Mesendoderm (in vitro differentiated cells): ENCODE measurements around the gene CFB.

ENCODE experiments used
- DNase-seq: peaks from one replicate; pipeline ENCODE4 v3.0.0; 2013
- H2AK5ac ChIP-seq: 2 replicates; pipeline ENCODE4 v1.6.1; 2013; ENCODE audit warnings: low read length, inconsistent platforms
- H2BK120ac ChIP-seq: 2 replicates; pipeline ENCODE4 v1.6.1; 2013; ENCODE audit warnings: low read depth, mild to moderate bottlenecking, low read length, moderate library complexity, mixed read lengths
- H2BK15ac ChIP-seq: replicated peaks from 2 replicates; pipeline ENCODE4 v1.6.1; 2013; ENCODE audit warnings: low read depth, mild to moderate bottlenecking, moderate library complexity
- H2BK5ac ChIP-seq: 2 replicates; pipeline ENCODE4 v1.6.1; 2013; ENCODE audit warnings: low read length, inconsistent platforms
- H3K18ac ChIP-seq: 2 replicates; pipeline ENCODE4 v1.6.1; 2013; ENCODE audit warnings: mild to moderate bottlenecking, low read length, mixed read lengths
- H3K23ac ChIP-seq: one replicate; pipeline ENCODE4 v1.6.1; 2013; ENCODE audit warnings: low read length
- H3K27ac ChIP-seq: 2 replicates; pipeline ENCODE4 v1.5.1; 2013; ENCODE audit warnings: low read depth, mild to moderate bottlenecking, inconsistent platforms, low read length, moderate library complexity
- H3K27me3 ChIP-seq: 2 replicates; pipeline ENCODE4 v1.6.1; 2013; ENCODE audit warnings: low read length, control low read depth, mild to moderate bottlenecking, inconsistent platforms; ENCODE audit not compliant: insufficient read depth, poor library complexity
- H3K36me3 ChIP-seq: 2 replicates; pipeline ENCODE4 v1.6.1; 2013; ENCODE audit warnings: low read length, inconsistent platforms; ENCODE audit not compliant: control insufficient read depth, insufficient read depth
- H3K4ac ChIP-seq: one replicate; pipeline ENCODE4 v1.6.1; 2013; ENCODE audit warnings: low read depth, mild to moderate bottlenecking, low read length, moderate library complexity
- H3K4me1 ChIP-seq: 2 replicates; pipeline ENCODE4 v1.6.1; 2013; ENCODE audit warnings: low read depth, low read length, inconsistent platforms; ENCODE audit not compliant: control insufficient read depth
- H3K4me2 ChIP-seq: 2 replicates; pipeline ENCODE4 v1.6.1; 2013; ENCODE audit warnings: low read length
- H3K4me3 ChIP-seq: 2 replicates; pipeline ENCODE4 v1.5.1; 2013; ENCODE audit warnings: mild to moderate bottlenecking, low read length
- H3K56ac ChIP-seq: one replicate; pipeline ENCODE4 v1.6.1; 2013; ENCODE audit warnings: low read length
- H3K79me1 ChIP-seq: 2 replicates; pipeline ENCODE4 v1.6.1; 2013; ENCODE audit warnings: low read length, inconsistent platforms
- H3K79me2 ChIP-seq: 2 replicates; pipeline ENCODE4 v1.6.1; 2013; ENCODE audit warnings: mild to moderate bottlenecking, low read length; ENCODE audit not compliant: control insufficient read depth, insufficient read depth
- H3K9ac ChIP-seq: 2 replicates; pipeline ENCODE4 v1.6.1; 2013; ENCODE audit warnings: low read length, inconsistent platforms
- H4K5ac ChIP-seq: one replicate; pipeline ENCODE4 v1.6.1; 2013; ENCODE audit warnings: low read length
- H4K8ac ChIP-seq: one replicate; pipeline ENCODE4 v1.6.1; 2013; ENCODE audit warnings: low read depth, mild to moderate bottlenecking, control low read depth, low read length, moderate library complexity
- WGBS: extraction: QIAGEN DNeasy Blood & Tissue Kit; methylation state at CpG from one replicate; pipeline ENCODE4 v1.1.7; 2013; ENCODE audit warnings: low lambda C conversion rate, missing lambda C conversion rate; ENCODE audit not compliant: insufficient coverage; ENCODE audit errors: extremely low coverage; 5-methylcytosine and 5-hydroxymethylcytosine counted together

The CFB gene

DNA sequence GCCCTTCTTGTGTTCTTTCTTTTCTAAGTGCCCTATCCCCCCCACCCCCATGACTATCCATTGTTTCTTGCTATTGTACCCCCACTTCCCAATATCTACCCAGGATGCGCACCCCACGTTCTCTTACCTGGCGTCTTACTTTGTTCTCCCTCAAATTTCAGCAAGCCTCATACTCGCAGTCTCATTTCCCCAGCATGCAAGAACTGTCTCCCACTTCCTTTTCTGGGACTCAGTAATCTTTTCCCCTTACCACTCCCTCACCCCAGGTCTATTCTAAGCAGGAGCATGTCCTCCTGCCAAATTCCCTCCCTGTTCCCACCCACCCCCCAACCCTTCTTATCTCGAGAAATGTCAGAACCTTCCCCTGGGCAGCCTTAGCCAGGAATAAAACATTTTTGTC, 46.7 kb upstream of the CFB start:
- Histone ChIP-seq H2AK5ac (no peak overlapping the region), H3K79me2 (peaks cover 4% of the 10 kb centered on the region), H3K4me3 (no peak overlapping the region), H2BK120ac (no peak overlapping the region), H3K4me2 (no peak overlapping the region), H3K36me3 (no peaks in the 10 kb centered on the region), H4K8ac (no peak overlapping the region), H3K79me1 (peaks cover 4% of the 10 kb centered on the region), H3K9ac (no peak overlapping the region), H3K56ac (no peak overlapping the region), H2BK15ac (no peak overlapping the region), H2BK5ac (no peak overlapping the region), H4K5ac (no peak overlapping the region), H3K4me1 (no peaks in the 10 kb centered on the region), H3K27ac (no peak overlapping the region), H3K23ac (no peak overlapping the region), H3K18ac (no peak overlapping the region), H3K4ac (no peak overlapping the region), H3K27me3 (no peaks in the 10 kb centered on the region)
- DNase-seq = no peak
- WGBS = no CpG with 5 or more reads among the region's 5 CpGs

DNA sequence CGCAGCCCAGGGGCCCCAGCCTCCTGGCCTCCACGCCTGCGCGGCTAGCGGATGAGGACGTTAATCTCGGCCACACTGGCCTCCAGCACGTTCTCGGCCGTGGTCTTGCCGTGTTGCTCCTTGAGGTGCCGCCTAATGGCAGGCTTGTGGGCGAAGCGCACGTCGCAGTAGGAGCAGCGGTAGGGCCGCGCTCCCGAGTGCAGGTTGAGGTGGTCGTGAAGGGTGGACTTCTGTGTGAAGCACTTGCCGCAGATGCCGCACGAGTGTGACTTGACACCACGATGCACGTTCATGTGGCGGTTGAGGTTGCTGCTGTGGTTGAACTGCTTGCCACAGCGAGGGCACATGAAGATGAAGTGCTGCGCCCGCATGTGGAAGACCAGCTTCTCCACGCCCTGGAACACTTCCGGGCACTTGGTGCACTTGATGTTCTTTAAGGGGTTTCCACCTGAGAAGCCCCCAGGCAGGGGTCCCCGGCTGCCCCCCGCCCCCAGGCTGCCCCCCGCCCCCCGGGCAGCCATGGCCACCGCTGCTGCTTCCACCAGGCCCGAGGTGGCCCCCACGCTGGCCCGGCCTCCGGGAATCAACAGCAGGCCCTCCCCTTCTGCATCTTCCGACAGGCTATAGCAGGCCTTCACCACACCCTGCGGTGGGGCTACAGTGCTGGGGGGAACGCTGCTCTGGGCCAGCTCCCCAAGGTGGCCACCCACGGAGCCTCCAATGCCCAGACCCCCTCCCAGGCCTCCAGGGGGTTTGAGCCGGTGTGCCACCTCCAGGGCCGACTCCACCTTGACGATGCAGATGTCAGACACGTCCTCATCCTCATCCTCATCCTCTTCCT, 45.8 kb upstream of the CFB start:
- H3K4me3 ChIP-seq = no peak overlapping the region
- DNase-seq = no peak

DNA sequence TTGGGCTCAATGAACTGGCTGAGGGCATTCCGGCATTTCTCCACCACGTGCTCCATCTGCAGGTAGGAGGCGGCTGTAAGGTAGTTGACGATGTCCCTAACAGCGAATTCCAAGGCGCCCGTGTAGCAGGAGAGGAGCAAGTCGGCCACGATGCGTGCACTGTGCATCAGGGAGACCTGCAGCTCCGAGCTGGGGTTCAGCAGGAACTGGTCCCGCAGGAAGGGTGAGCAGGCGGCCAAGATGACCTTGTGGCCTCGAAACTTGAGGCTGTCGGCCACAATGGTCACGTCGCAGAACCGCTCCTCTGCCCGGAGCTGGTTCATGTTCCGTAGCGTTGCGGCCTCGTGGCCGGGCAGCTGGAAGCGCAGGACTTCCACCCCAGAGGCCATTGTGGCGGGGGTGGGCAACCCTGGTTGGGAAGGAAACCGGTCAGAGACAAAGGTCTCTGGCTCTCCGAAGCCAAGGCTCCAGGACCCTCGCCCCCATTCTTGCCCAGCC, 44.9 kb upstream of the CFB start:
- H2BK15ac ChIP-seq = no peak overlapping the region
- H3K56ac ChIP-seq = peak overlapping the region; percentile 90
- peaks cover 4% of the 10 kb centered on the region for H3K79me2 ChIP-seq
- no peak overlapping the region for H3K27ac ChIP-seq
- H4K8ac ChIP-seq = no peak overlapping the region
- no CpG with 5 or more reads among the region's 29 CpGs for WGBS
- H2BK120ac ChIP-seq = no peak overlapping the region
- DNase-seq = peak; percentile 66
- H3K9ac ChIP-seq = peak overlapping the region; percentile 53
- no peak overlapping the region for H2BK5ac ChIP-seq
- no peaks in the 10 kb centered on the region for H3K36me3 ChIP-seq
- H2AK5ac ChIP-seq = no peak overlapping the region
- H3K4ac ChIP-seq = no peak overlapping the region
- no peak overlapping the region for H3K23ac ChIP-seq
- H3K18ac ChIP-seq = no peak overlapping the region
- peak overlapping the region; percentile 27 for H3K4me2 ChIP-seq
- H3K79me1 ChIP-seq = peaks cover 4% of the 10 kb centered on the region
- no peak overlapping the region for H4K5ac ChIP-seq
- no peak overlapping the region for H3K4me3 ChIP-seq
- no peaks in the 10 kb centered on the region for H3K4me1 ChIP-seq
- H3K27me3 ChIP-seq = no peaks in the 10 kb centered on the region

More for the DNA sequence above, 45.8 kb upstream of the CFB start:
- Histone ChIP-seq H3K36me3 (no peaks in the 10 kb centered on the region), H2BK15ac (no peak overlapping the region), H3K79me1 (peaks cover 4% of the 10 kb centered on the region), H2BK120ac (no peak overlapping the region), H4K5ac (no peak overlapping the region), H3K56ac (no peak overlapping the region), H3K79me2 (peaks cover 4% of the 10 kb centered on the region), H3K27ac (no peak overlapping the region), H3K27me3 (no peaks in the 10 kb centered on the region), H2BK5ac (no peak overlapping the region), H3K4ac (no peak overlapping the region), H4K8ac (no peak overlapping the region), H3K9ac (no peak overlapping the region), H3K23ac (no peak overlapping the region), H3K4me1 (no peaks in the 10 kb centered on the region), H3K4me2 (no peak overlapping the region), H3K18ac (no peak overlapping the region), H2AK5ac (no peak overlapping the region)
- no CpG with 5 or more reads among the region's 49 CpGs for WGBS

DNA sequence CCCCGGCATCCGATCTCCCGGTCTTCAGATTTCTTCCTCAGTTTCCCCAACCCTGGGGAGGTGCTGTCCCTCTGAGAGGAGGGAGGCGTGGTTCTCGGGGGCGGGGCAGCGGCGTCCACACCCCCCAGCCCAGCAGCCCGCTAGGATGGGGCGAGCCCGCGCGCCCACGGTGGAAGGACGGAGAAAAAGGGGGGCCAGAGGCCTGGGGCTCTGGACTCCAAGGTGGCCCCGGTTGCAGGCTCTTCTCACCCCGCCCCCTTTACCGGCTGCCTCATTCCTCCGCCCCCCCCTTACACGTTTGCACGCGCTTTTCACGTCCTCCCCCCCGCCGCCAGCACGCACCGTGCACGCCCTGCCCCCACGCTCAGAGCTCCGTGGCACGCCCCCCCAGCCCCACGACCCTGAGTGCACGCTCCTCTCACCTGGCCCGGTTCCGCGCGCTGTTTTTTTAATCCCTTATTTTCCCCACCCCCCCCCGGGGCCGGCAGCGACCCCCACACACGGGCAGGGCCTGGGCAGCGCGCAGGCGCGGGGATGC, 44.4 kb upstream of the CFB start:
- Histone ChIP-seq H2BK15ac (no peak overlapping the region), H3K27me3 (no peaks in the 10 kb centered on the region), H3K4me3 (peak overlapping the region; percentile 36), H2BK5ac (no peak overlapping the region), H4K5ac (no peak overlapping the region), H4K8ac (peak overlapping the region; percentile 98), H2BK120ac (peak overlapping the region; percentile 70), H3K4me2 (peak overlapping the region; percentile 27), H3K4me1 (no peaks in the 10 kb centered on the region), H3K79me1 (peaks cover 4% of the 10 kb centered on the region), H3K9ac (peak overlapping the region; percentile 53), H3K18ac (peak overlapping the region; percentile 99), H3K79me2 (peaks cover 4% of the 10 kb centered on the region), H3K36me3 (no peaks in the 10 kb centered on the region), H3K27ac (peak overlapping the region; percentile 34), H2AK5ac (no peak overlapping the region), H3K23ac (no peak overlapping the region), H3K56ac (peak overlapping the region; percentile 90), H3K4ac (peak overlapping the region; percentile 77)
- WGBS = no CpG with 5 or more reads among the region's 45 CpGs
- DNase-seq = no peak

DNA sequence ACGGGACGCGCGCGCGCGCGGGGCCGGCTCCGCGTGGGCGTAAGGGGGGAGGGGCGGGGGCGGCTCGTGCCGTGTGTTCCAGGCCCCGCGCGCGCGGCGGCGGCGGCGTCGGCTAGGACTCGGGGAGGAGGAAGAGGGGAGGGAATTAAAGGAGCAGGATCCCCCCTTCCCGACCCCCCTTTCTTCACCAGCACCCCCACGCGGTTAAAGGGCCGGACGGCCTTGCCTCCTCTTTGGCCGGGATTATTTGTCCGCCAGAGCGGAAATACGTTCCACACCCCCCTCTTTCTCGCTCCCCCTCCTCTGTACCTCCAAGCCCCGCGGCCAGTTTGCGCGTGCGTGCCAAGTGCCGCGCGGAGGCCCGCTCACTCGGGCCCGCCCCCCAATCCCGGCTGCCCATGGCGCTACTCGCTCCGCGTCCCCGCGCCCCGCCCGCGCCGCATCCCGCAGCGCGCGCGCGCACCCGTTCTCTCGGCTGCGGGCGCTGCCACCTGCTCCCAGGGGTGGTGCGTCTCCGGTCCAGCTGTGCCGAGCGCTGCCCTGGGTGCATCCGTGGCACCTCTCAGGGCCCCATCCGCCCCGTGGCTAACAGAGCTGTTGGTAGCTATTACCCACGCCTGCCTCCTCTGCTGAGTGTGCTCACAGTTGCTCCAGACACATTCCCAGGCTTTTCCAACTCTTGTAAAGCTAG, 43.8 kb upstream of the CFB start, which contains the start of gene ZBTB12:
Gene ZBTB12, minus strand, starts transcription at position 134 of the 691 bp plus-strand sequence. CDS start 781 bp downstream, outside the sequence.
- Histone ChIP-seq H2AK5ac (no peak within 1 kb of the TSS), H3K4me2 (peak within 1 kb of the TSS; percentile 70), H3K4me3 (peak within 1 kb of the TSS; percentile 36), H3K79me1 (no peaks in the 10 kb centered on the region), H3K4me1 (no peaks in the 10 kb centered on the region), H2BK120ac (peak within 1 kb of the TSS; percentile 70), H3K36me3 (no peaks in the 10 kb centered on the region), H3K23ac (no peak within 1 kb of the TSS), H2BK15ac (no peak within 1 kb of the TSS), H3K27me3 (no peaks in the 10 kb centered on the region), H4K8ac (peak within 1 kb of the TSS; percentile 98), H3K27ac (peak within 1 kb of the TSS; percentile 34), H2BK5ac (no peak within 1 kb of the TSS), H3K56ac (peak within 1 kb of the TSS; percentile 90), H3K79me2 (no peaks in the 10 kb centered on the region), H4K5ac (no peak within 1 kb of the TSS), H3K4ac (peak within 1 kb of the TSS; percentile 77), H3K9ac (peak within 1 kb of the TSS; percentile 53), H3K18ac (peak within 1 kb of the TSS; percentile 99)
- no CpG with 5 or more reads among the region's 77 CpGs for WGBS
- peak; percentile 95 for DNase-seq
